OCI-LY7 (cell line): ENCODE data around the gene SLC22A4.

Experiments used
- EZH2phosphoT487 ChIP-seq: fragments of 200-600 bp; sonication (generic); IDR thresholded peaks from 2 replicates; pipeline ENCODE4 v1.6.1; 2018; ENCODE audit warnings: low read depth, borderline replicate concordance, mild to moderate bottlenecking, mixed run types, antibody characterized with exemption, low read length, moderate library complexity, mixed read lengths
- TF ChIP-seq, protein P1 (sequence below): fragments of 200-600 bp; sonication (generic); conservative IDR thresholded peaks from 2 replicates; pipeline ENCODE4 v1.5.1; 2014; ENCODE audit warnings: mild to moderate bottlenecking, antibody characterized with exemption, low read length, moderate library complexity, mixed read lengths

DNA sequence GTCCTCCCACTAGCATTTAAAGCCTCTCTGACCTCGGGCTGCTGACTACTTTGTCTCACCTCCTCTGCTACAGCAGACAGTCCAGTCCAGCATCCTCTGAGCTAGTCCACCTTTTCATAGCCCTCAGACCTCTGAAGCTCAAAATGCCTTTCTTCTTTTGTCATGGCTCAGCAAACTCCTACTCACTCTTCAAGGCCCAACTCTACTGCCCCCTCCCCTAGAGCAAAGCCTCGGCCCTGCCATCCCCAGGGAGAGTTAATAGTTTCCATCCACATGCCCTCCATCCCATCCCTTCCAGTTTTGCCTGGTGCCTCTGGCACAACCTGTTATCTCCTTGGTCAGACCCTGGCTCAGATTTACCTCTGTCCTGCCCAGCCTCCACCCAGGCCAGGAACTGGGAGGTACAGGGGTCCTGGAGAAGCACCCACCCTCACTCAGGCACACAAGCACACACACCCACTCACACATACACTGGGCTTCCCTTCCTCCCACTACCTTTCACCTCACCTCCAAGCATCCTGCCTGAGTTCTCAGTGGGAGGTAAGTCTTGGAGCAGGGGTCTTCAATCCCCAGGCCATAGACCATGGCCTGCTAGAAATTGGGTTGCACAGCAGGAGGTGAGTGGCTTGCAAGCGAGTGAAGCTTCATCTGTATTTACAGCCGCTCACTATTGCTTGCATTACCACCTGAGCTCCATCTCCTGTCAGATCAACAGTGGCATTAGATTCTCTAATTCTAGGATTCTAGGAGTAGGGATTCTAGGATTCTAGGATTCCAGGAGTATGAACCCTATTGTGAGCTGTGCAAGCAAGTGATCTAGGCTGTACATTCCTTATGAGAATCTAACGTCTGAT, 18.6 kb upstream of the SLC22A4 start:
- no peak for TF ChIP-seq EZH2phosphoT487
- TF ChIP-seq, protein P1, sequence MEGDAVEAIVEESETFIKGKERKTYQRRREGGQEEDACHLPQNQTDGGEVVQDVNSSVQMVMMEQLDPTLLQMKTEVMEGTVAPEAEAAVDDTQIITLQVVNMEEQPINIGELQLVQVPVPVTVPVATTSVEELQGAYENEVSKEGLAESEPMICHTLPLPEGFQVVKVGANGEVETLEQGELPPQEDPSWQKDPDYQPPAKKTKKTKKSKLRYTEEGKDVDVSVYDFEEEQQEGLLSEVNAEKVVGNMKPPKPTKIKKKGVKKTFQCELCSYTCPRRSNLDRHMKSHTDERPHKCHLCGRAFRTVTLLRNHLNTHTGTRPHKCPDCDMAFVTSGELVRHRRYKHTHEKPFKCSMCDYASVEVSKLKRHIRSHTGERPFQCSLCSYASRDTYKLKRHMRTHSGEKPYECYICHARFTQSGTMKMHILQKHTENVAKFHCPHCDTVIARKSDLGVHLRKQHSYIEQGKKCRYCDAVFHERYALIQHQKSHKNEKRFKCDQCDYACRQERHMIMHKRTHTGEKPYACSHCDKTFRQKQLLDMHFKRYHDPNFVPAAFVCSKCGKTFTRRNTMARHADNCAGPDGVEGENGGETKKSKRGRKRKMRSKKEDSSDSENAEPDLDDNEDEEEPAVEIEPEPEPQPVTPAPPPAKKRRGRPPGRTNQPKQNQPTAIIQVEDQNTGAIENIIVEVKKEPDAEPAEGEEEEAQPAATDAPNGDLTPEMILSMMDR, result no peak
